ENCODE measurements around the gene PEX1. TPM values are rescaled to one million over a fixed set of nuclear protein-coding genes. Genes with fewer than 3 reads are reported as not detected.

Gene PEX1
- total and polyA plus RNA-seq, 2 donors from 2014 or later = 16.9 to 19.6 TPM

DNA sequence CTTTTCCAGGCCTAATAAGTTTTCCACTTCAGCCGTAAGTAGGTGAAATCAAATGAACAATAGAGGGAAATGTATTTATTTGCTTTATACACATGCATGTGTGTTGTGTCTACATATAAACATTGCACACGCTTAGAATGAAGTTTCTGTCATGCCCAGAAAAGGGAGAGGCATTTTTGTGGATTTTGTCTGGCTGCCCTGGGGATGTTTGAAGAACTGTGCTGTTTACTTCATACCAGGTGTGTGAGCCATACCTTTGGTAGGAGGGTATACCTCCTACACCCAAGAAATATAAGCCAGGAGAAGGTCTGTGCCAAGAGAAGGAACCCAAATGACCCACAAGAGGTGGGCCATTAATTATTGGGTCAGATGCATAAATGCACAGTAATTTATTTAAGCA, 68.2 kb downstream of the PEX1 start:
- Histone ChIP-seq H3K27me3 (ENCODE audit: control insufficient read depth, insufficient read depth, low read length) (no peaks in the 10 kb centered on the region), H3K4me3 (ENCODE audit: low read length in 3 of 3) (no peak overlapping the region), H3K4me1 (ENCODE audit: control insufficient read depth in 2 of 3, insufficient read depth in 2 of 3, low read depth in 1 of 3, low read length in 3 of 3) (peaks cover 0 to 2% (median 0%) of the 10 kb centered on the region in 3 donors), H3K36me3 (ENCODE audit: control insufficient read depth in 2 of 3, insufficient read depth in 3 of 3, low read length in 3 of 3) (peaks cover 8 to 15% (median 9%) of the 10 kb centered on the region in 3 donors), H3K9ac (ENCODE audit: low read length in 3 of 3) (no peak overlapping the region), H3K9me3 (ENCODE audit: control insufficient read depth in 2 of 3, insufficient read depth in 1 of 3, low read length in 3 of 3) (no peaks in the 10 kb centered on the region), H3K27ac (ENCODE audit: low read depth in 2 of 2, low read length in 2 of 2) (no peak overlapping the region)
- no peak for DNase-seq
- intact Hi-C loops (cut with DNase I) = no loop called here
- TF ChIP-seq, protein P1, sequence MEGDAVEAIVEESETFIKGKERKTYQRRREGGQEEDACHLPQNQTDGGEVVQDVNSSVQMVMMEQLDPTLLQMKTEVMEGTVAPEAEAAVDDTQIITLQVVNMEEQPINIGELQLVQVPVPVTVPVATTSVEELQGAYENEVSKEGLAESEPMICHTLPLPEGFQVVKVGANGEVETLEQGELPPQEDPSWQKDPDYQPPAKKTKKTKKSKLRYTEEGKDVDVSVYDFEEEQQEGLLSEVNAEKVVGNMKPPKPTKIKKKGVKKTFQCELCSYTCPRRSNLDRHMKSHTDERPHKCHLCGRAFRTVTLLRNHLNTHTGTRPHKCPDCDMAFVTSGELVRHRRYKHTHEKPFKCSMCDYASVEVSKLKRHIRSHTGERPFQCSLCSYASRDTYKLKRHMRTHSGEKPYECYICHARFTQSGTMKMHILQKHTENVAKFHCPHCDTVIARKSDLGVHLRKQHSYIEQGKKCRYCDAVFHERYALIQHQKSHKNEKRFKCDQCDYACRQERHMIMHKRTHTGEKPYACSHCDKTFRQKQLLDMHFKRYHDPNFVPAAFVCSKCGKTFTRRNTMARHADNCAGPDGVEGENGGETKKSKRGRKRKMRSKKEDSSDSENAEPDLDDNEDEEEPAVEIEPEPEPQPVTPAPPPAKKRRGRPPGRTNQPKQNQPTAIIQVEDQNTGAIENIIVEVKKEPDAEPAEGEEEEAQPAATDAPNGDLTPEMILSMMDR (IDR thresholded peaks at IDR 0.05; ENCODE audit: borderline replicate concordance, extremely low read depth, insufficient read depth) = no peak
- no peak for FAIRE-seq

DNA sequence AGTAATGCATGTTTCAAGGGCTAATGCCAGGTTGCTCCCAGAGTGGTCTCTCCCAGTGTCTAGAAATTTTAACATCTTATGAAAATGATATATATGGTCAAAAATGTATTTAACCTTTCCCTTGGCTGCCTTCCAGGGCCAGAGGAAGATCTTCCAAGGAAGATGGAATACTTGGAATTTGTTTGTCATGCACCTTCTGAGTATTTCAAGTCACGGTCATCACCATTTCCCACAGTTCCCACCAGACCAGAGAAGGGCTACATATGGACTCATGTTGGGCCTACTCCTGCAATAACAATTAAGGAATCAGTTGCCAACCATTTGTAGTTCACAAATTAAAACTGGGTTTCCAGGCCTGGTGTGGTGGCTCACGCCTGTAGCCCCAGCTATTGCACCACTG, 72.1 kb downstream of the PEX1 start:
- no peak for DNase-seq
- FAIRE-seq = no peak
- Histone ChIP-seq H3K36me3 (ENCODE audit: control insufficient read depth in 2 of 3, insufficient read depth in 3 of 3, low read length in 3 of 3) (peaks cover 12 to 38% (median 34%) of the 10 kb centered on the region in 3 donors), H3K9me3 (ENCODE audit: control insufficient read depth in 2 of 3, insufficient read depth in 1 of 3, low read length in 3 of 3) (no peaks in the 10 kb centered on the region), H3K4me1 (ENCODE audit: control insufficient read depth in 2 of 3, insufficient read depth in 2 of 3, low read depth in 1 of 3, low read length in 3 of 3) (no peaks in the 10 kb centered on the region), H3K27ac (ENCODE audit: low read depth in 2 of 2, low read length in 2 of 2) (no peak overlapping the region), H3K27me3 (ENCODE audit: control insufficient read depth, insufficient read depth, low read length) (no peaks in the 10 kb centered on the region), H3K9ac (ENCODE audit: low read length in 3 of 3) (no peak overlapping the region), H3K4me3 (ENCODE audit: low read length in 3 of 3) (no peak overlapping the region)
- intact Hi-C loops (cut with DNase I) = no loop called here
- TF ChIP-seq, protein P1 (IDR thresholded peaks at IDR 0.05; ENCODE audit: borderline replicate concordance, extremely low read depth, insufficient read depth) = no peak

DNA sequence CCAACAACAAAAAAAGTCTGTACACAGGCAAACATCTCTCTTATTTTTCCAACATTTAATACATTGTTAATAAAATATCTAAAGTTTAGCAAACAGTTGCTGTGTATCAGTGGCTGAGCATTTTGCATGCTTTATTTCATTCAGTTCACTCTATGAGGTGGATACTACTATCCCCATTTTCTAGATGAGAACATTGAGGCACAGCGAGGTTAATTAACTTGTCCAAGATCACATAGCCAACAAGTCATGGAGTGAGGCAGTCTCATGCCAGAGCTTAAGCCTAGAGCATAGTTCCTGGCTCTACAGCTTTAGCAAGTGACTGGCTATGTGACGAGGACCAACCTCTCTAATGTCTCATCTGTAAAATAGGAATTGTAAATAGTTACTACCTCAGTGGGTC, 76.7 kb downstream of the PEX1 start:
- no peak overlapping the region for H3K4me3 ChIP-seq (ENCODE audit: low read length in 3 of 3)
- no peak overlapping the region for H3K9ac ChIP-seq (ENCODE audit: low read length in 3 of 3)
- H3K36me3 ChIP-seq (ENCODE audit: control insufficient read depth in 2 of 3, insufficient read depth in 3 of 3, low read length in 3 of 3) = peaks cover 26 to 47% (median 36%) of the 10 kb centered on the region in 3 donors
- no peaks in the 10 kb centered on the region for H3K27me3 ChIP-seq (ENCODE audit: control insufficient read depth, insufficient read depth, low read length)
- TF ChIP-seq, protein P1 (IDR thresholded peaks at IDR 0.05; ENCODE audit: borderline replicate concordance, extremely low read depth, insufficient read depth) = no peak
- no peak for DNase-seq
- H3K27ac ChIP-seq (ENCODE audit: low read depth in 2 of 2, low read length in 2 of 2) = no peak overlapping the region
- no peaks in the 10 kb centered on the region for H3K9me3 ChIP-seq (ENCODE audit: control insufficient read depth in 2 of 3, insufficient read depth in 1 of 3, low read length in 3 of 3)
- no peak for FAIRE-seq
- intact Hi-C loops (cut with DNase I) = no loop called here
- peaks cover 0 to 4% (median 0%) of the 10 kb centered on the region in 3 donors for H3K4me1 ChIP-seq (ENCODE audit: control insufficient read depth in 2 of 3, insufficient read depth in 2 of 3, low read depth in 1 of 3, low read length in 3 of 3)

DNA sequence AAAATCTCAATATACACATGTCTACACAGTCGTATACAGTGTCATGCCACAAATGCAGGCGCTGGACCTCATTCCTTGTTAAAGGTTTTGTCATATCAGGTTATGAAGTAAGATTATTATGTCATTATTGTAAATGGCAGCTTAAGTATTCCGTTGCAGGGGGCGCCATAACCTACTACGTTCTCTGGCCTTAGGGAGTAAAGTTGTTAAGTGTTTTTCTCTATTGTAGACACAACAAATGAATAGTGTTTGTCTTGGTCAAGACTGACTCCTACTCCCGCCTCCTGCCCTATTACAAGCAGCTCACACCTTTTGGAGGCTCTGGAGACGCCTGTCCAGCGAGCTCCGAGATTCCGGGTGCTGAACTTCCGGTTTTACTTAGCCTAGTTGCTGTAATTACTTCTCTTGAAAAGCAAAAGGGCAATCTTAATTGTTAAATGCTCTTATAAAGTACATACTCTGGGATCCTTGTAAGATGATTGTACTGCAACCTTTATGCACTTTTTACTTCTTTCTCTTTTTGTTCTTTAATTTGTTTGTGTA, 80.0 kb downstream of the PEX1 start:
- Histone ChIP-seq H3K4me1 (ENCODE audit: control insufficient read depth in 2 of 3, insufficient read depth in 2 of 3, low read depth in 1 of 3, low read length in 3 of 3) (peaks cover 0 to 4% (median 0%) of the 10 kb centered on the region in 3 donors), H3K9ac (ENCODE audit: low read length in 3 of 3) (peak overlapping the region; percentile 76 to 84 (median 77)), H3K27ac (ENCODE audit: low read depth in 2 of 2, low read length in 2 of 2) (peak overlapping the region; percentile 87 to 93), H3K4me3 (ENCODE audit: low read length in 3 of 3) (peak overlapping the region; percentile 73 to 90 (median 86)), H3K27me3 (ENCODE audit: control insufficient read depth, insufficient read depth, low read length) (no peaks in the 10 kb centered on the region), H3K36me3 (ENCODE audit: control insufficient read depth in 2 of 3, insufficient read depth in 3 of 3, low read length in 3 of 3) (peaks cover 17 to 29% (median 18%) of the 10 kb centered on the region in 3 donors), H3K9me3 (ENCODE audit: control insufficient read depth in 2 of 3, insufficient read depth in 1 of 3, low read length in 3 of 3) (no peaks in the 10 kb centered on the region)
- intact Hi-C loops (cut with DNase I) = no loop called here
- FAIRE-seq = no peak
- peak in 4 of 5 donors; percentile 49 to 81 (median 69) for DNase-seq
- TF ChIP-seq, protein P1 (IDR thresholded peaks at IDR 0.05; ENCODE audit: borderline replicate concordance, extremely low read depth, insufficient read depth) = peak; percentile 39

Data from kidney (tissue), 14 donors.